Measurements from ENCODE around the gene TSGA10. TPM values are rescaled to one million over a fixed set of nuclear protein-coding genes. Genes with fewer than 3 reads are reported as not detected.
"Not testable (repeated sequence)": the region's sequence is repeated elsewhere in the genome, so short reads cannot be mapped to it uniquely, and the experiment has no call there.

Gene TSGA10, protein sequence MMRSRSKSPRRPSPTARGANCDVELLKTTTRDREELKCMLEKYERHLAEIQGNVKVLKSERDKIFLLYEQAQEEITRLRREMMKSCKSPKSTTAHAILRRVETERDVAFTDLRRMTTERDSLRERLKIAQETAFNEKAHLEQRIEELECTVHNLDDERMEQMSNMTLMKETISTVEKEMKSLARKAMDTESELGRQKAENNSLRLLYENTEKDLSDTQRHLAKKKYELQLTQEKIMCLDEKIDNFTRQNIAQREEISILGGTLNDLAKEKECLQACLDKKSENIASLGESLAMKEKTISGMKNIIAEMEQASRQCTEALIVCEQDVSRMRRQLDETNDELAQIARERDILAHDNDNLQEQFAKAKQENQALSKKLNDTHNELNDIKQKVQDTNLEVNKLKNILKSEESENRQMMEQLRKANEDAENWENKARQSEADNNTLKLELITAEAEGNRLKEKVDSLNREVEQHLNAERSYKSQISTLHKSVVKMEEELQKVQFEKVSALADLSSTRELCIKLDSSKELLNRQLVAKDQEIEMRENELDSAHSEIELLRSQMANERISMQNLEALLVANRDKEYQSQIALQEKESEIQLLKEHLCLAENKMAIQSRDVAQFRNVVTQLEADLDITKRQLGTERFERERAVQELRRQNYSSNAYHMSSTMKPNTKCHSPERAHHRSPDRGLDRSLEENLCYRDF
- 1.9 and 3.0 TPM in 2 replicates for total RNA-seq

DNA sequence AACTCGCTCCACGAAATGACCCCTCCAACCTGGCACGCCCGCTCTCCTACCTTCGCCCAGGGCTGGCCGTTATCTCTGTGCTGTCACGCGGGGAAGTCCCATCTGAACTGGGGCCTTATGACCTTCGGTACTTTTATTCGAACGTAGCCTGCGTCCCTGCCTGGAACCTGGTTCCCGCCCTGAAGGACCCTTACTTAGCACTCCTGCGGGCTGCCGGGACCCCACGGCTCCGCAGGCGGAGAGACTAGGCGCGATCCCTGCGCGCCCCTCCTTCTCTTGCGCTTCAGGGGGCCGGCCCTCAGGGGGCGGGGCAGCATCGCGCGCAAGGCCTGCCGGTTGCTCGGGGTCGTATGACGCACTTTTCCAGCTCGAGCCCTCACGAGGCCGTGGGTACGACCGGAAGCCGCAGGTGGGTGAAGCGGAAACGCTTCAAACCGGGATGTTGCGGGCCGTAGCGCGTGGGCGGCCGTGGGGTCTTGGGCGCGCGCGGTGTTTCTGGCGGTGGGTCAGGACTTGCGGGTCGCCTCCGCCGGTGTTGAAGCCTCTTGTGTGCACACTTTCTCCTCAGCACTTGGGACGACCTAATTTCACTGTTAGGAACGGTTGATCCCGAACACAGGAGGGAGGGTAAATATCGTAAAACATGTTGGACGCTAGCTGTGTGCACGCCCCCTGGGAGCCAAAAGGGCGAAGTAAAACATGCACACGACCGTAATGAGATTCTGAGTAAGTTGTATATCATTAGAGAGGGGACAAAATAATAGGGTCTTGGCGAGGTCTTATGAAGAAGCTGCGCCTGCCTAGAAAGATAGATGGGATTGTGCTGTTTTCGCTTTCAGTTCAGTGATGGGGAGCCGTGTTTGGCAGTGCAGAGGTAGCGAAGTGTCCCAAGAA, at the start of gene TSGA10, which contains the start of gene LIPT1:
Gene TSGA10, minus strand, starts transcription at position 300 of the 894 bp plus-strand sequence. CDS start 45,503 bp downstream, outside the sequence.
Gene LIPT1, plus strand, starts transcription at position 325 of the 894 bp plus-strand sequence. CDS start 6,991 bp downstream, outside the sequence.
- H3K4me3 ChIP-seq (ENCODE audit: low read depth, low read length): peak within 1 kb of the TSS; percentile 82
- DNase-seq (ENCODE audit: low read depth): peak; percentile 92
- TF ChIP-seq, protein P1, sequence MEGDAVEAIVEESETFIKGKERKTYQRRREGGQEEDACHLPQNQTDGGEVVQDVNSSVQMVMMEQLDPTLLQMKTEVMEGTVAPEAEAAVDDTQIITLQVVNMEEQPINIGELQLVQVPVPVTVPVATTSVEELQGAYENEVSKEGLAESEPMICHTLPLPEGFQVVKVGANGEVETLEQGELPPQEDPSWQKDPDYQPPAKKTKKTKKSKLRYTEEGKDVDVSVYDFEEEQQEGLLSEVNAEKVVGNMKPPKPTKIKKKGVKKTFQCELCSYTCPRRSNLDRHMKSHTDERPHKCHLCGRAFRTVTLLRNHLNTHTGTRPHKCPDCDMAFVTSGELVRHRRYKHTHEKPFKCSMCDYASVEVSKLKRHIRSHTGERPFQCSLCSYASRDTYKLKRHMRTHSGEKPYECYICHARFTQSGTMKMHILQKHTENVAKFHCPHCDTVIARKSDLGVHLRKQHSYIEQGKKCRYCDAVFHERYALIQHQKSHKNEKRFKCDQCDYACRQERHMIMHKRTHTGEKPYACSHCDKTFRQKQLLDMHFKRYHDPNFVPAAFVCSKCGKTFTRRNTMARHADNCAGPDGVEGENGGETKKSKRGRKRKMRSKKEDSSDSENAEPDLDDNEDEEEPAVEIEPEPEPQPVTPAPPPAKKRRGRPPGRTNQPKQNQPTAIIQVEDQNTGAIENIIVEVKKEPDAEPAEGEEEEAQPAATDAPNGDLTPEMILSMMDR (IDR thresholded peaks at IDR 0.05; ENCODE audit: insufficient read depth, low read depth, low read length): peak; percentile 21

DNA sequence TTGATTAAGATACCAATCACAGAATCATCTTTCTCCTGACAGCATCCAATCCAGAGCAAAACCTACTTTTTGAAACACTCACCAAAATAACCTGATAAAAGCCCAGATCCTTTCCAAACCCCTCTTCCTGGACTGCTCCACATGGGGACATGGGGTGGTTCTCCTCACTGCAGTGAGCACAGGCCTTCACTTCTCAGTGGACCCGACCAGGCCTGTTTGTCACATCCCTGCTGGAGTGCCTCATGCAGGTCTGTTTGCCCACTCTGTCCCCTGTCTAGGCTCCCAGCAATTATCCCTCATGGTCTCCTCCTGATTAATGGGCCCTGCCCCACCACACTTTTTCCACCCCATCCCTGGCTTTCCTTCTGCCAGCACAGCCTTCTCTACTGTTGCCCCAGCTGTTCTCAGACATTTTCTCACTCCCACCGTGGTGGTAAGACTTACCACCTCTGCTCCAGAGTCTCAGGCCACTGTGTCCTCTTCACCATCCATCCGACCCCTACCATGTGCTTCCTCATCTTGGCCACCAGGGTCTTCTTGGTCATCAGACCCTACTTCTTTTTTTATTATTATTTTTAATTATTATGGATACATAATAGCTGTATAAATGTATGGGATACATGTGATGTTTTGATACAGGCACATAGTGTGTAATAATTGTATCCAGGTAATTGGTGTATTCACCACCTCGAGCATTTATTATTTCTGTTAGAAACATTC, 47.4 kb upstream of the TSGA10 start:
- no peak for DNase-seq (ENCODE audit: low read depth)
- TF ChIP-seq, protein P1 (IDR thresholded peaks at IDR 0.05; ENCODE audit: insufficient read depth, low read depth, low read length): no peak

DNA sequence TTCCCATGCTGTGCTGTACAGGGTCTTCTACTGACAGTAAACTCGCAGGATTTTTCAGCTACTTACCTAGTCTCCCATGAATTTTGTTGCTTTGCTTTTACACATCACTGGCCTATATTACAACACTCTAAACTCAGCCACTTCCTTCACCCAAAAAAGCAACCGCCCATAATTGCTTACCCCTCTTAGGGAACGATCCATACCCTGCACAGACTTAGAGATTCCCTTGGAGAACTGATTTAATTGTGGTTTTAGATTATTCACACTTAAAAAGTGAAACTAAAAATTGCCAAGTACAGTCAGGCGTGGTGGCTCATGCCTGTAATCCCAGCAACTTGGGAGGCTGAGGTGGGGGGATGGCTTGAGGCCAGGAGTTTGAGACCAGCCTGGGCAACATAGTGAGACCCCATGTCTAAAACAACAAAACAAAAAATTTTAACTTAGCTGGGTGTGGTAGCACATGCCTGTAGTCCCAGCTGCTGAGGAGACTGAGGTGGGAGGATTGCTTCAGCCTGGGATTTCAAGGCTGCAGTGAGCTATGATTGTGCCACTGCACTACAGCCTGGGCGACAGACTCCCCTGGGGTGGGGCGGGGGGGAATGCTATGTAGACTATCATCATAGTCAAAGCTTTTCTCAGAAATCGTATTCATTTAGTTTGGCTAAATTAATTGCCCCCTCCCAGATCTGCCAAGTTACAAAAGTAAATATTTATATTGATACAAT, 45.5 kb upstream of the TSGA10 start:
- TF ChIP-seq, protein P1 (IDR thresholded peaks at IDR 0.05; ENCODE audit: insufficient read depth, low read depth, low read length): no peak
- H3K4me3 ChIP-seq (ENCODE audit: low read depth, low read length): no peak overlapping the region
- no peak for DNase-seq (ENCODE audit: low read depth)

More for the DNA sequence above, 47.4 kb upstream of the TSGA10 start:
- H3K4me3 ChIP-seq (ENCODE audit: low read depth, low read length): no peak overlapping the region

DNA sequence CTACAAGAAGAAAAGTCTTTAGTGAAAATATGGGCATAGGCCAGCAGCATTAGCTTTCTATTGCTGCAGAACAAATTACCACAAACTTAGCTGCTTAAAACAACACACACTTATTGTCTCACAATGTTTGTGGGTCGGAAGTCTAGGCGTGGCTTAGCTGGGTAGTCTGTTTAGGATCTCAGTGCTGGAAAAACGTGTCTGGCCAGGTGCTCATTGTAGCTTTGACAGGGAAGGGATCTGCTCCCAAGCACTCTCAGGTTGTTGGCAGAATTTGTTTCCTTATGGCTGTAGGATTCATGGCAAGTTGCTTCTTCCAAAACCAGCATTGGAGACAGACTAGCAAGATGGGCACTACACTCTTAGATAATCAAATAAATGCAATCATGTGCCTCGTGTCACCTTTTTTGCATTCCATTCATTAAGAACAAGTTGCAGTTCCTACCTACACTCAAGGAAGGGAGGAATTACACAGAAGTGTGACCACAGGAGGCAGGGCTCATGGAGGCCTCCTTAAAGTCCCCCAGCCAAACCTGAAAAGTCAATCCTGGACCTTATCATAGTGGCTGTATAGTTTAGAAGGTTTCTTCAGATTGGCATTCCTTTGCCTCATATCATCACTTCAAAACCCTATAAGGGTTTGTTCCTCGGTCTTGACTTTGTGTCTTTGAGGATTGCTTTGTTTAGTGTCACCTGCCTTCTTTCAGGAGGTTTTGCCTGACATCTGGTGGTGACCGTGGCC, 43.5 kb upstream of the TSGA10 start:
- DNase-seq (ENCODE audit: low read depth): no peak
- TF ChIP-seq, protein P1 (IDR thresholded peaks at IDR 0.05; ENCODE audit: insufficient read depth, low read depth, low read length): no peak
- no peak overlapping the region for H3K4me3 ChIP-seq (ENCODE audit: low read depth, low read length)

DNA sequence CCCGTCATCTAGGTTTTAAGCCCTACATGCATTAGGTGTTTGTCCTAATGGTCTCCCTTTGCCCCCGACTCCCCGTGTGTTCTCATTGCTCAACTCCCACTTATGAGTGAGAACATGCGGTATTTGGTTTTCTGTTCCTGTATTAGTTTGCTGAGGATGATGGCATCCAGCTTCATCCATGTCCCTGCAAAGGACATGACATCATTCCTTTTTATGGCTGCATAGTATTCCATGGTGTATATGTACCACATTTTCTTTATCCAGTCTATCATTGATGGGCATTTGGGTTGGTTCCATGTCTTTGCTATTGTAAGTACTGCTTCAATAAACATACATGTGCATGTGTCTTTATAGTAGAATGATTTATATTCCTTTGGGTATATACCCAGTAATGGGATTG, 37.6 kb upstream of the TSGA10 start:
- not testable (repeated sequence) for DNase-seq (ENCODE audit: low read depth); H3K4me3 ChIP-seq (ENCODE audit: low read depth, low read length)

DNA sequence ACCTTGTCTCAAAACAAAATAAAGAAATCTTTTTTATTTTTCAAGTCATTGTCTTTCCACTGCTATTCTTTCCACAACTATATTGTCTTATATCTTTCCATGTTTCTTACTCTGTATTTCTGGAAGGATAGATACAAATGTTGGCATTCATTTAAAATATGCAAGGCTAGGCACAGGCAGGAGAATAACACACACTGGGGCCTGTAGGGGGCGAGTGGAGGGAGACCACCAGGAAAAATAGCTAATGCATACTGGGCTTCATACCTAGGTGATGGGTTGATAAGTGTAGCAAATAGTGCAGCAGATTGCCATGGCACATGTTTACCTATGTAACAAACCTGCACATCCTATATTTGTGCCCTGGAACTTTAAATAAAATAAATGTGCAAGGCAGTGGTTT, 35.8 kb upstream of the TSGA10 start:
- no peak for DNase-seq (ENCODE audit: low read depth)
- no peak overlapping the region for H3K4me3 ChIP-seq (ENCODE audit: low read depth, low read length)
- TF ChIP-seq, protein P1 (IDR thresholded peaks at IDR 0.05; ENCODE audit: insufficient read depth, low read depth, low read length): peak; percentile 28

Measured in fibroblast of villous mesenchyme (primary cell).